Neuronal stem cell (in vitro differentiated cells): ENCODE data around the gene DGKD.
"Not testable (repeated sequence)": the region's sequence is repeated elsewhere in the genome, so short reads cannot be mapped to it uniquely, and the experiment has no call there.

Experiments used
- DNase-seq: peaks from one replicate; pipeline ENCODE4 v3.0.0-alpha.2; 2013; ENCODE audit warnings: low spot score
- H2AFZ ChIP-seq: one replicate; pipeline ENCODE4 v1.6.1; 2013; ENCODE audit warnings: mild to moderate bottlenecking, low read length, inconsistent platforms
- H2AK5ac ChIP-seq: 2 replicates; pipeline ENCODE4 v1.6.1; 2013; ENCODE audit warnings: low read depth, mild to moderate bottlenecking, inconsistent platforms, low read length, moderate library complexity, mixed read lengths
- H2BK120ac ChIP-seq: 2 replicates; pipeline ENCODE4 v1.6.1; 2013; ENCODE audit warnings: low read depth, mild to moderate bottlenecking, inconsistent platforms, low read length, moderate library complexity, mixed read lengths
- H2BK12ac ChIP-seq: one replicate; pipeline ENCODE4 v1.6.1; 2013; ENCODE audit warnings: low read length, inconsistent platforms
- H2BK15ac ChIP-seq: 2 replicates; pipeline ENCODE4 v1.6.1; 2013; ENCODE audit warnings: mild to moderate bottlenecking, low read length, inconsistent platforms, mixed read lengths
- H2BK5ac ChIP-seq: one replicate; pipeline ENCODE4 v1.6.1; 2013; ENCODE audit warnings: inconsistent platforms, mild to moderate bottlenecking, low read length, moderate library complexity
- H3K14ac ChIP-seq: one replicate; pipeline ENCODE4 v1.6.1; 2013; ENCODE audit warnings: low read length, inconsistent platforms
- H3K18ac ChIP-seq: 2 replicates; pipeline ENCODE4 v1.6.1; 2013; ENCODE audit warnings: low read length, inconsistent platforms
- H3K23ac ChIP-seq: 2 replicates; pipeline ENCODE4 v1.6.1; 2013; ENCODE audit warnings: low read depth, mild to moderate bottlenecking, mixed read lengths, low read length, inconsistent platforms; ENCODE audit not compliant: poor library complexity
- H3K27ac ChIP-seq: replicated peaks from 3 replicates; pipeline ENCODE4 v1.5.1; 2013; ENCODE audit warnings: low read length, inconsistent platforms
- H3K27me3 ChIP-seq, 3 experiments: 2 replicates each; pipeline ENCODE4 v1.6.1; 2013; ENCODE audit warnings: low read length in 3 of 3, mild to moderate bottlenecking in 2 of 3, inconsistent platforms in 1 of 3, low read depth in 1 of 3, mixed read lengths in 1 of 3, moderate library complexity in 1 of 3; ENCODE audit not compliant: control insufficient read depth in 3 of 3, insufficient read depth in 3 of 3
- H3K36me3 ChIP-seq, 2 donors: replicated peaks in 1 of 2; 2 replicates each; pipeline ENCODE4 v1.6.1; 2013; ENCODE audit warnings: low read length in 2 of 2; ENCODE audit not compliant: control insufficient read depth in 2 of 2, insufficient read depth in 2 of 2
- H3K4ac ChIP-seq: 2 replicates; pipeline ENCODE4 v1.6.1; 2013; ENCODE audit warnings: inconsistent platforms, mild to moderate bottlenecking, low read length, moderate library complexity
- H3K4me1 ChIP-seq, 2 donors: 1 replicate in 1 of 2; 2 replicates in 1 of 2; pipeline ENCODE4 v1.6.1; 2013; ENCODE audit warnings: low read length in 2 of 2, low read depth in 1 of 2; ENCODE audit not compliant: control insufficient read depth in 2 of 2, insufficient read depth in 1 of 2
- H3K4me2 ChIP-seq: one replicate; pipeline ENCODE4 v1.6.1; 2013; ENCODE audit warnings: mild to moderate bottlenecking, low read length, inconsistent platforms; ENCODE audit not compliant: insufficient read depth, poor library complexity, severe bottlenecking
- H3K4me3 ChIP-seq, 2 donors: 2 replicates each; pipeline ENCODE4 v1.5.1; 2013; ENCODE audit warnings: low read length in 2 of 2, mild to moderate bottlenecking in 2 of 2, inconsistent platforms in 1 of 2, moderate library complexity in 1 of 2
- H3K79me1 ChIP-seq: one replicate; pipeline ENCODE4 v1.6.1; 2013; ENCODE audit warnings: low read depth, mild to moderate bottlenecking, inconsistent platforms, low read length, moderate library complexity
- H3K9ac ChIP-seq: one replicate; pipeline ENCODE4 v1.6.1; 2013; ENCODE audit warnings: mild to moderate bottlenecking, low read depth, low read length, inconsistent platforms; ENCODE audit not compliant: poor library complexity
- H3K9me3 ChIP-seq, 2 donors: replicated peaks in 1 of 2; 2 replicates each; pipeline versions ENCODE3 to v1.6.1; 2013; ENCODE audit warnings: low read length in 2 of 2, mild to moderate bottlenecking in 2 of 2, inconsistent platforms in 1 of 2, low read depth in 1 of 2, mixed read lengths in 1 of 2, moderate library complexity in 1 of 2; ENCODE audit not compliant: control insufficient read depth in 2 of 2, insufficient read depth in 1 of 2
- H4K8ac ChIP-seq: one replicate; pipeline ENCODE4 v1.6.1; 2013; ENCODE audit warnings: low read depth, mild to moderate bottlenecking, inconsistent platforms, low read length, moderate library complexity
- H4K91ac ChIP-seq: one replicate; pipeline ENCODE4 v1.6.1; 2013; ENCODE audit warnings: low read length, low read depth, mild to moderate bottlenecking, inconsistent platforms; ENCODE audit not compliant: poor library complexity
- WGBS, 2 donors: extraction: QIAGEN DNeasy Blood & Tissue Kit; methylation state at CpG; one replicate each; pipeline ENCODE4 v1.1.7; 2013; ENCODE audit warnings: missing lambda C conversion rate in 2 of 2, mixed read lengths in 1 of 2; ENCODE audit not compliant: insufficient read length in 2 of 2, insufficient replicate concordance in 1 of 2; ENCODE audit errors: extremely low coverage in 2 of 2; 5-methylcytosine and 5-hydroxymethylcytosine counted together

Gene DGKD

GRCh38 chr2:233395687-233396086 lies 41.4 kb downstream of the DGKD start:
- no peaks in the 10 kb centered on the region for H3K79me1 ChIP-seq
- H3K18ac ChIP-seq: no peak overlapping the region
- H3K14ac ChIP-seq: no peak overlapping the region
- no CpG with 5 or more reads among the region's 7 CpGs for WGBS, 2 donors
- H4K91ac ChIP-seq: no peak overlapping the region
- H3K36me3 ChIP-seq: peaks cover 3 to 25% of the 10 kb centered on the region in 2 donors
- H2AK5ac ChIP-seq: no peak overlapping the region
- peaks cover 0 to 1% of the 10 kb centered on the region in 2 donors for H3K9me3 ChIP-seq
- H2BK120ac ChIP-seq: no peak overlapping the region
- no peak overlapping the region for H3K4ac ChIP-seq
- no peak overlapping the region for H2BK12ac ChIP-seq
- H2BK5ac ChIP-seq: no peak overlapping the region
- H3K27ac ChIP-seq: no peak overlapping the region
- H4K8ac ChIP-seq: no peak overlapping the region
- no peak overlapping the region for H3K4me3 ChIP-seq
- H3K4me2 ChIP-seq: no peak overlapping the region
- no peaks in the 10 kb centered on the region for H3K27me3 ChIP-seq
- peaks cover 0 to 10% of the 10 kb centered on the region in 2 donors for H3K4me1 ChIP-seq
- no peak for DNase-seq
- no peak overlapping the region for H2BK15ac ChIP-seq
- H2AFZ ChIP-seq: no peak overlapping the region
- no peak overlapping the region for H3K9ac ChIP-seq
- H3K23ac ChIP-seq: no peak overlapping the region

GRCh38 chr2:233396726-233397665 lies 42.7 kb downstream of the DGKD start:
- H4K8ac ChIP-seq, H3K23ac ChIP-seq, H3K4me2 ChIP-seq, H3K4ac ChIP-seq, H2BK15ac ChIP-seq, H2BK12ac ChIP-seq, H4K91ac ChIP-seq, H3K27ac ChIP-seq, H3K79me1 ChIP-seq, H3K9ac ChIP-seq, H2BK120ac ChIP-seq, H3K14ac ChIP-seq, H2AFZ ChIP-seq, DNase-seq, H3K27me3 ChIP-seq, H3K4me3 ChIP-seq, H2BK5ac ChIP-seq, H3K9me3 ChIP-seq: not testable (repeated sequence)
- H2AK5ac ChIP-seq: peak overlapping the region; percentile 56
- peak overlapping the region; percentile 48 for H3K18ac ChIP-seq
- peaks cover 0 to 10% of the 10 kb centered on the region in 2 donors for H3K4me1 ChIP-seq
- peaks cover 3 to 14% of the 10 kb centered on the region in 2 donors for H3K36me3 ChIP-seq
- no CpG with 5 or more reads among the region's 12 CpGs for WGBS, 2 donors

GRCh38 chr2:233399306-233400225 lies 45.3 kb downstream of the DGKD start:
- Histone ChIP-seq H3K79me1 (no peaks in the 10 kb centered on the region), H3K9me3 (peaks cover 0 to 1% of the 10 kb centered on the region in 2 donors), H3K4me2 (no peak overlapping the region), H2AK5ac (no peak overlapping the region), H3K27me3 (no peaks in the 10 kb centered on the region), H3K4ac (no peak overlapping the region), H3K23ac (no peak overlapping the region), H4K91ac (no peak overlapping the region), H2BK120ac (no peak overlapping the region), H2BK15ac (no peak overlapping the region), H3K14ac (no peak overlapping the region), H2BK12ac (no peak overlapping the region), H3K18ac (peak overlapping the region; percentile 86), H2AFZ (no peak overlapping the region), H3K36me3 (peaks cover 4 to 7% of the 10 kb centered on the region in 2 donors), H3K4me1 (peaks cover 0 to 10% of the 10 kb centered on the region in 2 donors), H3K9ac (no peak overlapping the region), H2BK5ac (peak overlapping the region; percentile 1), H4K8ac (no peak overlapping the region), H3K4me3 (peak overlapping the region in 1 of 2 donors; percentile 8), H3K27ac (no peak overlapping the region)
- WGBS, 2 donors: no CpG with 5 or more reads among the region's 8 CpGs
- no peak for DNase-seq
